GM12864 (cell line): ENCODE results near the gene BTBD9.

Experiments
- DNase-seq: peaks from one replicate; pipeline ENCODE4 v3.0.0-alpha.2; 2011; ENCODE audit warnings: low read depth
- H3K4me3 ChIP-seq: 2 replicates; pipeline ENCODE4 v1.5.1; 2011; ENCODE audit warnings: mild to moderate bottlenecking, low read depth, low read length, control low read depth
- CTCF ChIP-seq: IDR thresholded peaks from 2 replicates; pipeline ENCODE4 v1.5.1; 2011; ENCODE audit warnings: low read depth, mild to moderate bottlenecking, moderate library complexity, low read length, control low read depth, inconsistent platforms; ENCODE audit errors: missing control alignments

The BTBD9 gene

GRCh38 chr6:38193481-38194281 lies 446.0 kb downstream of the BTBD9 start:
- no peak for DNase-seq
- TF ChIP-seq CTCF, result no peak

GRCh38 chr6:38193051-38193450 lies 446.7 kb downstream of the BTBD9 start:
- TF ChIP-seq CTCF, result no peak
- H3K4me3 ChIP-seq, result no peak overlapping the region
- no peak for DNase-seq

More at GRCh38 chr6:38193481-38194281, 446.0 kb downstream of the BTBD9 start:
- no peak overlapping the region for H3K4me3 ChIP-seq

GRCh38 chr6:38192487-38192886 lies 447.2 kb downstream of the BTBD9 start:
- no peak overlapping the region for H3K4me3 ChIP-seq
- no peak for DNase-seq
- no peak for TF ChIP-seq CTCF

- no peak for DNase-seq
- no peak overlapping the region for H3K4me3 ChIP-seq
- no peak for TF ChIP-seq CTCF
Observed at GRCh38 chr6:38192011-38192410, 447.7 kb downstream of the BTBD9 start.

- no peak for TF ChIP-seq CTCF
Observed at GRCh38 chr6:38191418-38191817, 448.3 kb downstream of the BTBD9 start.

GRCh38 chr6:38188677-38189335 lies 450.9 kb downstream of the BTBD9 start:
- no peak for DNase-seq
- no peak overlapping the region for H3K4me3 ChIP-seq
- TF ChIP-seq CTCF, result no peak

More at GRCh38 chr6:38191418-38191817, 448.3 kb downstream of the BTBD9 start:
- no peak for DNase-seq
- no peak overlapping the region for H3K4me3 ChIP-seq
